ENCODE data around the gene PDZD8.

Gene PDZD8

GRCh38 chr10:117360994-117361667 is 14.1 kb downstream of the PDZD8 start:
- peaks cover 33% of the 10 kb centered on the region for H3K4me1 ChIP-seq (ENCODE audit: low read length)
- peaks cover 32% of the 10 kb centered on the region for H4K20me1 ChIP-seq (ENCODE audit: insufficient read depth, low read length)

DNA sequence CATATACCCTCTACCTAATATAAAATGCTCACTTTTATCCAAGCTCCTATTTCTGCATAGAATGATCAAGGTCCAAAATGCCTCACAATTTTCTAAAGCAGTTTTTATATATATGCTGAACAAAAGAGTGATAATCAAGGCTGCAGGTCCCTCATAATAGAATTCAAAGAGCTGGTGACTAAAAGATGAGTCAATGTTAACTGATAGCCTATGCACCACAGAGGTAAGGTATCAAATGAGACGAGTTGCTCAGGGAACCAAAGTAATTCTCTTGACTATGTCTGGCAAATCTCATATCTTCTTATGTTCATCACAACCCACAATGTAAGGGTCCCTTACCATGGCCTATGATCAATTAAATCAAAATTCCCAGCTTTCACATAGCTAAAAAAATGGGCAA is 15.2 kb downstream of the PDZD8 start:
- no peaks in the 10 kb centered on the region for H3K27me3 ChIP-seq (ENCODE audit: low read depth, low read length)
- H3K4me1 ChIP-seq (ENCODE audit: low read length) = peaks cover 22% of the 10 kb centered on the region
- no peak overlapping the region for H2AFZ ChIP-seq (ENCODE audit: low read depth, low read length)
- no peak overlapping the region for H3K4me2 ChIP-seq (ENCODE audit: low read length)
- no peak overlapping the region for H3K9ac ChIP-seq (ENCODE audit: low read length)
- peaks cover 72% of the 10 kb centered on the region for H3K79me2 ChIP-seq (ENCODE audit: low read length)
- H3K27ac ChIP-seq (ENCODE audit: low read length) = no peak overlapping the region
- no peak overlapping the region for H3K4me3 ChIP-seq (ENCODE audit: low read length)
- peaks cover 23% of the 10 kb centered on the region for H4K20me1 ChIP-seq (ENCODE audit: insufficient read depth, low read length)
- H3K9me3 ChIP-seq (ENCODE audit: insufficient read depth, low read length) = no peaks in the 10 kb centered on the region
- no peaks in the 10 kb centered on the region for H3K36me3 ChIP-seq (replicated peaks; ENCODE audit: low read depth, low read length)
- TF ChIP-seq CTCF (IDR thresholded peaks at IDR 0.05; ENCODE audit: low read depth, low read length) (no peak), EZH2phosphoT487 (IDR thresholded peaks at IDR 0.05; ENCODE audit: low read depth) (no peak)

More at GRCh38 chr10:117360994-117361667, 14.1 kb downstream of the PDZD8 start:
- Histone ChIP-seq H3K79me2 (ENCODE audit: low read length) (peaks cover 76% of the 10 kb centered on the region), H3K27me3 (ENCODE audit: low read depth, low read length) (no peaks in the 10 kb centered on the region), H3K9me3 (ENCODE audit: insufficient read depth, low read length) (no peaks in the 10 kb centered on the region), H3K27ac (ENCODE audit: low read length) (no peak overlapping the region), H3K9ac (ENCODE audit: low read length) (no peak overlapping the region), H3K4me3 (ENCODE audit: low read length) (no peak overlapping the region), H2AFZ (ENCODE audit: low read depth, low read length) (no peak overlapping the region), H3K36me3 (replicated peaks; ENCODE audit: low read depth, low read length) (no peaks in the 10 kb centered on the region), H3K4me2 (ENCODE audit: low read length) (no peak overlapping the region)
- TF ChIP-seq CTCF (IDR thresholded peaks at IDR 0.05; ENCODE audit: low read depth, low read length) (no peak), EZH2phosphoT487 (IDR thresholded peaks at IDR 0.05; ENCODE audit: low read depth) (no peak)

DNA sequence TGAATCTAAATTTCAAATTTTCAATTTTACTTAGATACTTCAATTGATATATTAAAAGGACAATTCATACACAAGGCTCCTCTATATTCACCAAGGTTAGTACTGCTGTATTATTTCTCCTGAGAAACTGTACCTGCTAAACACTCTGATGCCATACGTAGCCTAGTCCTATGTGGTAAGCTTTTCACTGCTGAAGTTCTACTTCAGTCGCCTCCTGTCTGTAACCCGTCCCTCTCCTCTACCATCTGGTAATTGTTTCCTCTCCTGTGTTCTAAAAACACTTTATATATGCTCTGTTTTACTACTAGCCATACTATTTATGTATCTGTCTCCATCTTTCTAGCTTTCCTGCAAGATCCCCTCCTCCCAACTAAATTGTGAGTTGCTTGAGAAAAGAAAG is 20.2 kb downstream of the PDZD8 start:
- H3K79me2 ChIP-seq (ENCODE audit: low read length) = peaks cover 52% of the 10 kb centered on the region
- H3K27me3 ChIP-seq (ENCODE audit: low read depth, low read length) = no peaks in the 10 kb centered on the region
- no peak overlapping the region for H3K4me3 ChIP-seq (ENCODE audit: low read length)
- H3K9me3 ChIP-seq (ENCODE audit: insufficient read depth, low read length) = no peaks in the 10 kb centered on the region
- H3K36me3 ChIP-seq (replicated peaks; ENCODE audit: low read depth, low read length) = no peaks in the 10 kb centered on the region
- TF ChIP-seq CTCF (IDR thresholded peaks at IDR 0.05; ENCODE audit: low read depth, low read length) = no peak
- H3K4me2 ChIP-seq (ENCODE audit: low read length) = no peak overlapping the region
- peaks cover 29% of the 10 kb centered on the region for H4K20me1 ChIP-seq (ENCODE audit: insufficient read depth, low read length)
- H2AFZ ChIP-seq (ENCODE audit: low read depth, low read length) = no peak overlapping the region
- H3K9ac ChIP-seq (ENCODE audit: low read length) = no peak overlapping the region
- H3K4me1 ChIP-seq (ENCODE audit: low read length) = peaks cover 14% of the 10 kb centered on the region
- H3K27ac ChIP-seq (ENCODE audit: low read length) = no peak overlapping the region

DNA sequence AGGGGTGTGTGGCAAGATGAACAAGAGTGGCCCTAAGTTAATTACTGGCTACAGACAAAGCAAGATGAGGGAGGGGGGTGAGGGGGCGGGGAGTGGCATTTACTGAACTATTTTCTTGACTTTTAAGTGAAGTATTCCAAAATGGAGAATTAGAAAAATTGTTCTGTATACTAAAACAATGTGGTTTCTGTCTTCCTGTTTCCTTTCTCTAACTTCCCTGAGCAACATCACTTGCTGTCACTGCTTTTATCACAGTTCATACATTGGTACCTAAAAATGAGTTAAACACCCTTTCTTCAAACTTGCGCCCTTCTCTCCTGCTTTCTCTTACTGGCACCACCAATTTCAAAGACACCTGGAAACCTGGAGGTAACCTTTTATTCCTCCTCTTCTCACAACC is 21.6 kb downstream of the PDZD8 start:
- H4K20me1 ChIP-seq (ENCODE audit: insufficient read depth, low read length) = peaks cover 29% of the 10 kb centered on the region
- H3K9ac ChIP-seq (ENCODE audit: low read length) = no peak overlapping the region
- H3K4me2 ChIP-seq (ENCODE audit: low read length) = no peak overlapping the region
- H3K27ac ChIP-seq (ENCODE audit: low read length) = no peak overlapping the region
- H3K27me3 ChIP-seq (ENCODE audit: low read depth, low read length) = no peaks in the 10 kb centered on the region
- H3K4me1 ChIP-seq (ENCODE audit: low read length) = peaks cover 14% of the 10 kb centered on the region
- no peaks in the 10 kb centered on the region for H3K9me3 ChIP-seq (ENCODE audit: insufficient read depth, low read length)
- H2AFZ ChIP-seq (ENCODE audit: low read depth, low read length) = no peak overlapping the region
- no peak for TF ChIP-seq CTCF (IDR thresholded peaks at IDR 0.05; ENCODE audit: low read depth, low read length)
- no peak for TF ChIP-seq EZH2phosphoT487 (IDR thresholded peaks at IDR 0.05; ENCODE audit: low read depth)
- no peaks in the 10 kb centered on the region for H3K36me3 ChIP-seq (replicated peaks; ENCODE audit: low read depth, low read length)
- H3K4me3 ChIP-seq (ENCODE audit: low read length) = no peak overlapping the region
- H3K79me2 ChIP-seq (ENCODE audit: low read length) = peaks cover 55% of the 10 kb centered on the region
